SK-N-MC (cell line): ENCODE data around the gene ZHX3.
"Not testable (repeated sequence)": the region's sequence is repeated elsewhere in the genome, so short reads cannot be mapped to it uniquely, and the experiment has no call there.

Source experiments
- EZH2 ChIP-seq: fragments of 200-600 bp; sonication (generic); IDR thresholded peaks from one replicate; pipeline ENCODE4 v1.6.1; 2017; ENCODE audit warnings: antibody characterized with exemption
- POLR2AphosphoS5 ChIP-seq: IDR thresholded peaks from 2 replicates; pipeline ENCODE4 v1.6.1; 2012; ENCODE audit warnings: mild to moderate bottlenecking, low read depth, low read length, borderline replicate concordance

DNA sequence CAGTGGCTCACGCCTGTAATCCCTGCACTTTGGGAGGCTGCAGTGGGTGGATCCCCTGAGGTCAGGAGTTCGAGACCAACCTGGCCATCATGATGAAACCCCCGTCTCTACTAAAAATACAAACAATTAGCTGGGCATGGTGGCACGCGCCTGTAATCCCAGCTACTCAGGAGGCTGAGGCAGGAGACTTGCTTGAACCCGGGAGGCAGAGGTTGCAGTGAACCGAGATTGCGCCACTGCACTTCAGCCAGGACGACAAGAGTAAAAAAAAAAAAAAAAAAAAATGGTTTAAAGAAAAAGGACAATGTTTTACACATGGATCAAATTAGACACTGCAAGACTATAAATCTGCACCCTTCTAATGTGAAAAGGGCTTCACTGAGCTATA lies 185.1 kb downstream of the ZHX3 start:
- TF ChIP-seq POLR2AphosphoS5, EZH2: not testable (repeated sequence)
